ENCODE data around the gene MMADHC.
A peak's percentile ranks its signal among the peaks of the same experiment; 100 is the strongest.

GRCh38 chr2:149612122-149612521 is 24.5 kb upstream of the MMADHC start:
- TF ChIP-seq, protein P1, sequence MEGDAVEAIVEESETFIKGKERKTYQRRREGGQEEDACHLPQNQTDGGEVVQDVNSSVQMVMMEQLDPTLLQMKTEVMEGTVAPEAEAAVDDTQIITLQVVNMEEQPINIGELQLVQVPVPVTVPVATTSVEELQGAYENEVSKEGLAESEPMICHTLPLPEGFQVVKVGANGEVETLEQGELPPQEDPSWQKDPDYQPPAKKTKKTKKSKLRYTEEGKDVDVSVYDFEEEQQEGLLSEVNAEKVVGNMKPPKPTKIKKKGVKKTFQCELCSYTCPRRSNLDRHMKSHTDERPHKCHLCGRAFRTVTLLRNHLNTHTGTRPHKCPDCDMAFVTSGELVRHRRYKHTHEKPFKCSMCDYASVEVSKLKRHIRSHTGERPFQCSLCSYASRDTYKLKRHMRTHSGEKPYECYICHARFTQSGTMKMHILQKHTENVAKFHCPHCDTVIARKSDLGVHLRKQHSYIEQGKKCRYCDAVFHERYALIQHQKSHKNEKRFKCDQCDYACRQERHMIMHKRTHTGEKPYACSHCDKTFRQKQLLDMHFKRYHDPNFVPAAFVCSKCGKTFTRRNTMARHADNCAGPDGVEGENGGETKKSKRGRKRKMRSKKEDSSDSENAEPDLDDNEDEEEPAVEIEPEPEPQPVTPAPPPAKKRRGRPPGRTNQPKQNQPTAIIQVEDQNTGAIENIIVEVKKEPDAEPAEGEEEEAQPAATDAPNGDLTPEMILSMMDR (IDR thresholded peaks at IDR 0.05) = no peak
- TF ChIP-seq POLR2AphosphoS5 (IDR thresholded peaks at IDR 0.05) = peak in 1 of 3 donors; percentile 12
- no peak for TF ChIP-seq POLR2A (IDR thresholded peaks at IDR 0.05)
